Smooth muscle cell of the coronary artery (primary cell): ENCODE results near the gene ZNF138. TPM values are rescaled to one million over a fixed set of nuclear protein-coding genes. Genes with fewer than 3 reads are reported as not detected.

Experiments used
- total RNA-seq: library from RNA; depleted of rRNA; stranded (reverse); fragments of >200 nt; gene quantifications from 2 replicates; pipeline ENCODE4 v1.2.3, GENCODE V29; 2014; ENCODE audit warnings: low replicate concordance

Gene ZNF138
- total RNA-seq, result 1.2 and 3.2 TPM in 2 replicates

DNA sequence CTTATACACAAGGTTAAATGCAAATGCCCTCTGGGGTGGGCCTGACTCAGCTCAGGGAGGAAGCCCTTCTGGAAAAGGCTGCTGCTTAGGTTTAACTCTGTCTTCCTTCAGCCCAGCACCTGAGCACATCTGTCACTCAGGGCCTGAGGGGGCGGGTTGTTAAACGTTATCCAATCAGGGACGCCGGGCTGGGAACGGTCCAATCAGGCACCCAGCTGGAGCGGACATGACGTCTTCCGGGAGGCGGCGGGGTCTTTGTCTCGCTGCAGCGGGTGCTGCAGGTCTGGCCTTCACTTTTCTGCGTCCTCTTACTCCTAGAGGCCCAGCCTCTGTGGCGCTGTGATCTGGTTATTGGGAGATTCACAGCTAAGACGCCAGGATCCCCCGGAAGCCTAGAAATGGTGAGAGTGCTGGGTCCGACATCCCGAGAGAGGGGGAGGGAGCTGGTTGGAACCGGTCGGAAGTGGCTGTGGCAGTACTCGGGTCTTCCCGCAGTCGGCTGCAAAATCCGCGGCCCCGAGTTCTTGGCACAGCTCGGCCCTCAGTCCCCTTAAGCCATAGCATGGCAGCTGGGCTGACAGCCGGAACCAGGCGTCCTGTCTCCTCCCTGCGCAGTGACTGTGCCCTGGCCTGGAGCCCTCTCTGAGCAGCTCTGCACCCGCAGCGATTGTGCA, at the start of gene ZNF138:
ZNF138 (plus strand) TSS at position 258 of the 674 bp plus-strand sequence; CDS start at position 399, 141 bp downstream.

Other genes starting within 250 kb of the ZNF138 start
- gene ZNF680, start 231.4 kb upstream of the ZNF138 start, total RNA-seq, result 4.8 and 8.6 TPM in 2 replicates
- 0.70 and 1.2 TPM in 2 replicates for gene ZNF107, start 128.3 kb upstream of the ZNF138 start, total RNA-seq
- 2.6 and 3.0 TPM in 2 replicates for gene ZNF273, start 108.8 kb downstream of the ZNF138 start, total RNA-seq
- gene ZNF117, start 196.6 kb downstream of the ZNF138 start, total RNA-seq, result 1.9 and 8.1 TPM in 2 replicates
- gene ERV3-1, start 212.3 kb downstream of the ZNF138 start, total RNA-seq, result 4.9 and 16.2 TPM in 2 replicates